Astrocyte of the cerebellum (primary cell): ENCODE measurements around the gene IL2.

Experiments used
- DNase-seq: peaks from one replicate; pipeline ENCODE4 v3.0.0-alpha.2; 2011; ENCODE audit warnings: low read depth
- H3K4me3 ChIP-seq: 2 replicates; pipeline ENCODE4 v1.5.1; 2011; ENCODE audit warnings: mild to moderate bottlenecking, low read depth, low read length, moderate library complexity
- in situ Hi-C: cut with HindIII; loops from 2 replicates; pipeline ENCODE4 v1.10.0; 2017; ENCODE audit warnings: low sequenced_read_pairs
- TF ChIP-seq, protein P1 (sequence below): IDR thresholded peaks from 2 replicates; pipeline ENCODE4 v1.5.1; 2012; ENCODE audit warnings: low read length, low read depth, moderate library complexity, mild to moderate bottlenecking; ENCODE audit errors: missing control alignments

IL2 gene

DNA sequence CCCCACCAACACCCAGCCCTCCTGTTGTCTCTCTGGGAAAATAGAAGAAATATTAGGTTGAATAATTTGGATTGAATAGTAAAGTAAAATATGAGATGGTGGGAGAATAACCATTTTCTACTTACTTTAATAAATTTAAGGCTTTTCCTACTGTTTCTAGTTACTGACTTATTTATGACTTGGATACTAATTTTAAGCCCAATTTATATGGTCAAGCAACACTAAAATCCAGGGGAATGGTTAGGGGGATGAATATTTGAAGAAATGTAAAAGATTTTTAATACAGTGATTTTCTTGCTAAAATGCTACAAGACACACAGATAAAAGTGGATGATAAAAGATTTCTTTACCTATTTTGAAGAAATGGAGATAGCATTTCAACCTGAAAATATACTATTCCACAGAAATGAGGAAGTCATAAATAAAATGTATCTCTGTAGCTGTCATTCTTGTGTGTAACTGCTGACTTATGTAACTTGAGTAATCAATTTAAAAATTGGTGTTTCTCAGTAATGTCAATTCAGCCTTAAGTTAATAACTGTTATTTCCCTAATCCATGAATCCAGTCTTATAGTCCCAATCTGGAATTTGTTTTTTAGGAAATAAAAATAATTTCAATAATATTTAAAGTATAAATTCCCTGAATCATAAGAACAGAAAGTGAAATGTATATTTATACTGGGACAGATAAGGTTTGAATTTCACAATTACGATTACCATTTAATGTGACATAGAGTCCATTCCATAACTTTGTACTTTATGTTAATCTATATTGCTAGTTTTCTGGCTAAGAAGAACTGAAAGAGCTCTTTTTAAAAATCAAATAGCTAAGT, 24.3 kb upstream of the IL2 start:
- in situ Hi-C loops = no loop called here
- no peak overlapping the region for H3K4me3 ChIP-seq
- TF ChIP-seq, protein P1, sequence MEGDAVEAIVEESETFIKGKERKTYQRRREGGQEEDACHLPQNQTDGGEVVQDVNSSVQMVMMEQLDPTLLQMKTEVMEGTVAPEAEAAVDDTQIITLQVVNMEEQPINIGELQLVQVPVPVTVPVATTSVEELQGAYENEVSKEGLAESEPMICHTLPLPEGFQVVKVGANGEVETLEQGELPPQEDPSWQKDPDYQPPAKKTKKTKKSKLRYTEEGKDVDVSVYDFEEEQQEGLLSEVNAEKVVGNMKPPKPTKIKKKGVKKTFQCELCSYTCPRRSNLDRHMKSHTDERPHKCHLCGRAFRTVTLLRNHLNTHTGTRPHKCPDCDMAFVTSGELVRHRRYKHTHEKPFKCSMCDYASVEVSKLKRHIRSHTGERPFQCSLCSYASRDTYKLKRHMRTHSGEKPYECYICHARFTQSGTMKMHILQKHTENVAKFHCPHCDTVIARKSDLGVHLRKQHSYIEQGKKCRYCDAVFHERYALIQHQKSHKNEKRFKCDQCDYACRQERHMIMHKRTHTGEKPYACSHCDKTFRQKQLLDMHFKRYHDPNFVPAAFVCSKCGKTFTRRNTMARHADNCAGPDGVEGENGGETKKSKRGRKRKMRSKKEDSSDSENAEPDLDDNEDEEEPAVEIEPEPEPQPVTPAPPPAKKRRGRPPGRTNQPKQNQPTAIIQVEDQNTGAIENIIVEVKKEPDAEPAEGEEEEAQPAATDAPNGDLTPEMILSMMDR = no peak
- DNase-seq = no peak

DNA sequence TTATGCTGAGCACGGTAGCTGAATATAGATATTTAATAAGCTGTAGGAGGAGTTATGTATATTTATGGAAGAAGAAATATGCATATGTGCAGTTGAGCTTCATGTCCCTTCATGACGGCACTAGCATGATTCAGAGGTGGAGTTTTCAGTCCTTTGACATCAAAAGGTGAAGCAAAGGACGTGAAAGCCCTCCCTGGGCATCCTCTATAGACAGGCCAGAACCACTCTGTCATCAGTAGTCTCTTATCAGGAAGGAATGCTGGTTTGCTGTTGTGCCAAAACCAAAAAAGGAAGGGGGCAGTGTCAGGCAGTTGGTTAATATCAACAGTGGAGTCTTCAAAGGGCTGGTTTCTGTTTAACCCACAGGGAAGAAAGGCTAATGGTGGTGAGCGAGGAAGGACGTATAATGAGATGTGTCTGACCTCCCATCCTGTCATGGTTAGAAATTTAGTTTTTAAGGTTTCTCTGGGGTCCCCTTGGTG, 23.5 kb upstream of the IL2 start:
- no peak overlapping the region for H3K4me3 ChIP-seq
- in situ Hi-C loops = no loop called here
- DNase-seq = peak; percentile 34
- TF ChIP-seq, protein P1 = no peak

DNA sequence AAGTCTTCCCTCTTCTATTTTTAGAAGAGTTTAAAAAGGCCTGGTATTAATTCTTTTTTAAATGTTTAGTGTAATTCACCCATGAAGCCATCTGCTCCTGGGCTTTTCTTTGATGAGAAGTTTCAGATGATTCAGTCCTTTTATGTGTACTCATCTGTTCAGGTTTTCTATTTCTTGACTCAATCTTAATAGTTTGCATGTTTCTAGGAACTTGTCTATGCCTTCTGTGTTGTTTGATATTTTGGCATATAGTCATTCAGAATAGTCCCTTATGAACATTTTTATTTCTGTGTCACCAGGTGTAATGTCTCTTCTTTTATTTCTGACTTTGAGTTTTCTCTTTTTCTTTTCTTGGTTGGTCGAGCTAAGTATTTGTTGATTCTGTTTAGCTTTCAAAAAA, 20.2 kb upstream of the IL2 start:
- TF ChIP-seq, protein P1 = no peak
- no peak overlapping the region for H3K4me3 ChIP-seq
- in situ Hi-C loops = no loop called here
- no peak for DNase-seq

DNA sequence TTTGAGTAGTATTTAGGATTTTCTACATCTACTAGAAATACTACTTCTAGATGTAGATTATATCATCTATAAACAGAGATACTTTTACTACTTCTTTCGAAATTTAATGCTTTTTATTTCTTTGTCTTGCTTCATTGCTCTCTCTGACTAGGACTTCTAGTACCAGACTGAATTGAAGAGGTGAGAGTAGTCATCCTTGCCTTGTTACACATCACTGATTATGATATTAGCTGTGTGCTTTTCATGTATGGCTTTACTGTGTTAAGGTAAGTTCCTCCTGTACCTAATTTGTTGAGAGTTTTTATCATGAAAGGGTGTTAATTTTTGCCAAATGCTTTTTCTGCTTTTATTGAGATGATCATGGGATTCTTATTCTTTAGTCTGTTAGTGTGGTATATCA, 19.6 kb upstream of the IL2 start:
- in situ Hi-C loops = no loop called here
- H3K4me3 ChIP-seq = no peak overlapping the region
- no peak for DNase-seq
- TF ChIP-seq, protein P1 = no peak

DNA sequence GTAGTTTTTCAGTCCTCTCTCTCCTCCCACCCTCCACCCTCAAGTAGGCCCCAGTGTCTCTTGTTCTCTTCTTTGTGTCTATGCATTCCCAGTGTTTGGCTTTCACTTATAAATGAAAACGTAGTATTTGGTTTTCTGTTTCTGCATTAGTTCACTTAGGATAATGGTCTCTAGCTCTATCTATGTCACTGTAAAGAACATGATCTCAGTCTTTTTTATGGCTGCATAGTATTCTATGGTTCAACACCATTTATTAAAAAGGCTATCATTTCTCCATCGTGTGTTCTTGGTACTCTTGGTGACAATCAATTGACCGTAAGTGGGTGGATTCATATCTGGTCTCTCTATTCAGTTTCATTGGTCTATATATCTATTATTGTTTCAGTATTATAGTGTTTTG, 18.7 kb upstream of the IL2 start:
- DNase-seq = no peak
- in situ Hi-C loops = no loop called here
- TF ChIP-seq, protein P1 = no peak
- H3K4me3 ChIP-seq = no peak overlapping the region

DNA sequence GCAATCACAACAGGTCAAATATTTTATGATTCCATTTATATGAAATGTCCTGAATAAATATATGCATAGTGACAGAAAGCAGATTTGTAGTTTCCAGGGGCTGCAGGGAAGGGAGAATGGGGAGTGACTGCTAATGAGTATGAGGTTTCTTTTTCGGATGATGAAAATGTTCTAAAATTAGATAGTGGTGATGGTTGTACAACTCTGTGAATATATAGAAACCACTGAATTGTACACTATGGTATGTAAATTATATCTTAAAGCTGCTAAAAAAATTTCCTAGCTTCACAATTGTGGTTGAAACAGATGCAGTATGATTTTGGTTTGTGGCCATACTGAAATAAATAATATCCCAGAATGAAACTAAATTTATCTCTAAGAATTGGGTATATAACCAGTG, 12.9 kb upstream of the IL2 start:
- H3K4me3 ChIP-seq = no peak overlapping the region
- in situ Hi-C loops = no loop called here
- TF ChIP-seq, protein P1 = no peak
- no peak for DNase-seq
